HG03139 (cell line): ENCODE data around the gene GAL3ST2.
"Not testable (repeated sequence)": the region's sequence is repeated elsewhere in the genome, so short reads cannot be mapped to it uniquely, and the experiment has no call there.

Source experiments
- ATAC-seq: cut with Tn5 transposase; IDR thresholded peaks from one replicate; pipeline ENCODE4 v1.9.1; 2021; ENCODE audit not compliant: unreplicated experiment

Gene GAL3ST2

DNA sequence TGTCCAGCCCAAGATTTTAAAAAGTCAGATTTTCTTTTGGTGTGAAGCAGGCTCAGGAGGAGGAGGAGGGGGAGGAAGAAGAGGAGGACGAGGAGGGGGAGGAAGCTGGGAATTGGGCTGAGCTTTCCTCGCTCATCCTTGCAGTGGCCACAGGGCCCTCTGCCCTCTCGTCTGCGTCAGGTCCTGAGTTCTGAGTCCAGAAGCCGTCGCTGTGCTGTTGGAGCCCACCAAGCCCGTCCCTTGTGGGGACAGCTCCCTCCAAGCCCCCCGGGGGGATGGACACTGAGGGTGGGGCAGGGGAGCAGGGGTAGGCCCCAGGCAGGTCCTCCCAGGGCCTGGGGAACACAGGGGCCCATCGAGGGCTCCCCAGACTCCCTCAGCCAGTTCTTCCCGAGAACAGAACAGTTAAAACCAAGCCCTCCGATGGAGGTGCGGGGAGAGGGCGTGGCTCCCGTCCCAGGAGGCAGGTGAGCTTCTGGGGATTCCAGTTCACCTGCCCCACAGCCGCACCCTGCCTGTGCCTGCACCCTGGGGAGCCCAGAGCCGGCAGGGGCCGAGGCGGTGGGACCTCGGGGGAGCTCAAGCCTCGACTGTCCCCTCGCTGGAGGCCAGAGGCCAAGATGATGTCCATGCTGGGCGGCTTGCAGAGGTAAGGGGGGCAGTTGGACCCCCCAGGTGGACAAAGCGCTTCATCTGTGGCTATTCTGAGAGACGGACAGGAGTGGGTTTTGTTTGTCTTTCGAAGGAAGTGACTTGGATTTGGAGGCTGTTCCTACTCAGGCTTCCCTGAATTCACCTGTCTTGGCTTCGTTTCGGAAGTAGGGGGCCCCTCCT is at the start of gene GAL3ST2:
TSS of gene GAL3ST2 (plus strand) at position 487 of the 834 bp plus-strand sequence. CDS start at position 621, 134 bp downstream.
- no peak for ATAC-seq

DNA sequence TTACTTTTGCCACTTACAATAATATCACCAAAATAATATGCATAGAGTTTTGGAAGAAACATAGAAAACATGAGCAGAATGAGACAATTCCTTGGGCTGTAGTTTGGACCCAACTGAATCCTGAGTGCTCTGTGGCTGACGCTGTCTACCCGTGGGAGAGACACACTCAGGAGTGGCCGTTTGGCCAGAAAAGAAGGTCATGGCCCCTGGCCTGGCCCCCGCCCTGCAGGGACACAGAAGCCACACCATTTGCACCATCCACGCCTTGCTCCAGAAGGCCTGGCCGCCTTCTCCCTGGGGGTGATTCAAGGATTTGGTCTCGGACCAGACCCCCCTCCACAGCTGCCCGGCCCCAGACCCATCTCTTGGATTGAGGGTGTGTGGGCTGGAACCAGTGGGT is 48.6 kb upstream of the GAL3ST2 start:
- no peak for ATAC-seq

DNA sequence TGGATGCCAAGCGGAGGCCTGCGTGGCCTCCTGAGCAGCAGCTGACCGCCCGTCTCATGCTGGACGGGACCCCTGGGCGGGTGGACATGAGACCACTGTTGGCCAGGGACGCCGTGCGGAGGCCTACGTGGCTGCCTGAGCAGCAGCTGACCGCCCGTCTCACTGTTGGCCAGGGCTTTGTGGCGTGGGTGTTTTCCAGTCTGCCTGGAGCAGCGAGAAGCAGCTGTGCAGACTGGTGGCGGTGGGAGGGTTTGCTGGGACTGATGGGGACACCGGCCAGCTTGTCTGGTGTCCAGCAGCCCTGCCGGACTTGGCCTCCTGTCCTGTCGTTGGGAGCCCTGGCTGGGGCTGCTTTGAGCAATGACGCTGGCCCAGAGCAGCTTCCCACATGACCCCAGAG is 48.0 kb upstream of the GAL3ST2 start:
- ATAC-seq, result no peak

DNA sequence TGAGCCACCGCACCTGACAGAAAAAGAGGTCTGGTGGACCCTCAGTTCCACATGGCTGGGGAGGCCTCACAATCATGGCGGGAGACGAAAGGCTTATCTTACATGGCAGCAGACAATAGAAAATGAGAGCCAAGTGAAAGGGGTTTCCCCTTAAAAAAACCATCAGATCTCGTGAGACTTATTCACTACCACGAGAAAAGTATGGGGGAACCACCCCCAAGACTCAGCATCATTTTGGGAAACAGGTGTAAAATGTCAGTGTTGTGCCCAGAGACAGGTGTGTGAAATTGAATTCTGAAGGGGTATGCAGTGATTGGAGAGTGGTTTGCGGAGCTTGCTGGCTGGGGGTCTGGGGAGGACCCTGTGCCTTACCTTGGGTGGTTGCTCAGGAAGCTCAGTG is 46.8 kb upstream of the GAL3ST2 start:
- ATAC-seq, result no peak

DNA sequence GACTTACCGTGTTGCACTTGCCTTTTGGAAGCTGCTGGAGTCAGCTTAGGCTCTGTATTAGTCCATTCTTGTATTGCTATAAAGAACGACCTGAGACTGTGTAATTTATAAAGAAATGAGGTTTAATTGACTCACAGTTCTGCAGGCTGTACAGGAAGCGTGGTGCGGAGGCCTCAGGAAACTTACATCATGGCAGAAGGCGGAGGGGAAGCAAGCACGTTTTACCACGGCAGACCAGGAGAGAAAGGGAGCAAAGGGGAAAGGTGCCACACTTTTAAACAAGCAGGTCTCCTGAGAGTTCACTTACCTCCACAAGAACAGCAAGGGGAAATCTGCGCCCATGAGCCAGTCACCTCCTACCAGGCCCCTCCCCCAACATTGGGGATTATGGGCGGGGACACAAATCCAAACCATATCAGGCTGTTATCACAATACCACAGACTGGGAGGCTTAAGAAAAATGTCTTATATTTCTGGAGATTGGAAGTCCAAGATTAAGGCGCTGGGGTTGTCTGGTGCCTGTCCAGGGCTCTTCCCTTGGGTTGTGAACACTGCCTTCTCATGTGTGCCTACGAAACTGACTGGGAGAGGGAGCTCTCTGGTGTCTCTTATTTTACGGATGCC is 45.8 kb upstream of the GAL3ST2 start:
- no peak for ATAC-seq

DNA sequence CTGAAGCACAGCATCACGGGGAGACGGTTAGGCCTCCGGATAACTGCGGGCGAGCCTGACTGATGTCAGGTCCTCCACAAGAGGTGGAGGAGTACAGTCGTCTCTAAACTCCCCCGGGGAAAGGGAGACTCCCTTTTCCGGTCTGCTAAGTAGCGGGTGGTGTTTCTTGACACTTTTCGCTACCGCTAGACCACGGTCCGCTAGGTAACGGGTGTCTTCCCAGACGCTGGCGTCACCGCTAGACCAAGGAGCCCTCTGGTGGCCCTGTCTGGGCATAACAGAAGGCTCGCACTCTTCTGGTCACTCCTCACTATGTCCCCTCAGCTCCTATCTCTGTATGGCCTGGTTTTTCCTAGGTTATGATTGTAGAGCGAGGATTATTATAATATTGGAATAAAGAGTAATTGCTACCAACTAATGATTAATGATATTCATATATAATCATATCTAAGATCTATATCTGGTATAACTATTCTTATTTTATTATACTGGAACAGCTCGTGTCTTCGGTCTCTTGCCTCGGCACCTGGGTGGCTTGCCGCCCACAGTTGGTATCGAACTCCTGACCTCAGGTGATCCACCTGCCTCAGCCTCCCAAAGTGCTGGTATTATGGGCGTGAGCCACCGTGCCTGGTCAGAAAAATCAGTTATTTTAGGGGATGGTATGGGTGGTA is 44.0 kb upstream of the GAL3ST2 start:
- ATAC-seq, result not testable (repeated sequence)

DNA sequence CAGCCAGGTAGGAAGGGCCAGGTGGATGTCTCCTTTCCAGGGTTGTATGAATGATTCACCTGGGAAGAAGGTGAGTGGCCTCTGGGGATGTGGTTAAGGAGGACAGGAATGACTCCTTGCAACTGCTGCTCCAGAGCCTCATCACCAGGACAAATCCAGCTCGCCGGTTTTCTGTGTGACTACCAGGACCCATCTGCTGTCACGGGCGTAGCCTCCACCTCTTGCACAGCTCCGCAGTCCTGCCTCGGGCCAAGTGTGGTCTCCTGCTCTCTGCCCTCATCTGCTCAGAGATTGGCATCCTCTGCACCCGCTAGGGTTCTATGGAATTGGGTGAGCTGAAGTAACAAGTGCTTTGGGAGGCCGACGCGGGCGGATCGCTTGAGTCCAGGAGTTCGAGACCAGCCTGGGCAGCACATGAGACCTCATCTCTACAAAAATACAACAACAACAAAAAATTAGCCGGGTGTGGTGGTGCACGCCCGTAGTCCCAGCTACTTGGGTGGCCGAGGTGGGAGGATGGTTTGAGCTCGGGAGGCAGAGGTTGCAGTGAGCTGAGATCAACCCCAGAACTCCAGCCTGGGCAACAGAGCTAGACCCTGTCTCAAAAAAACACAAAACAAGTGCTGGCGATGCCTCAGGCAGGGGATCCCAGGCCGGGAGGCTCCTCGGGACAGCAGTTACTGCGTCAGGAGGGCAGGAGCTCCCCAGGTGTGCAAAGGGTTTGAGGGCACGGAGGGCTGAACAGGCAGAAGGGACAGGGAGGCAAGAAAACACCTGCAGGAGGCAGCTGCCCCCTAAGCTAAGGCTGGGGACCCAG is 43.0 kb upstream of the GAL3ST2 start:
- no peak for ATAC-seq

DNA sequence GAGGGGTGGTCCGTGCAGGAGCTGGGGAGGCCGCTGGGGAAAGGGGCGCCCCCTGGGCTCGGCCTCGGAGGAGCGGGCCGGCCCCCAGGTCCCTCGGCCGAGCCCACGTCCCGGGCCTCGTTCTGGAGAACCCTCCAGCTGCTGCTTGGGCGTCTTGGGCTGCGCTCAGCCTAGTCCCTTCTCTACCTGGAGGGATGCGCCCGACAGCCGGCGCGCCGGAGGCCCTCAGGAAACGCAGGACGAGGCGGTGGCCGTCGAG is 42.5 kb upstream of the GAL3ST2 start:
- peak; percentile 24 for ATAC-seq

DNA sequence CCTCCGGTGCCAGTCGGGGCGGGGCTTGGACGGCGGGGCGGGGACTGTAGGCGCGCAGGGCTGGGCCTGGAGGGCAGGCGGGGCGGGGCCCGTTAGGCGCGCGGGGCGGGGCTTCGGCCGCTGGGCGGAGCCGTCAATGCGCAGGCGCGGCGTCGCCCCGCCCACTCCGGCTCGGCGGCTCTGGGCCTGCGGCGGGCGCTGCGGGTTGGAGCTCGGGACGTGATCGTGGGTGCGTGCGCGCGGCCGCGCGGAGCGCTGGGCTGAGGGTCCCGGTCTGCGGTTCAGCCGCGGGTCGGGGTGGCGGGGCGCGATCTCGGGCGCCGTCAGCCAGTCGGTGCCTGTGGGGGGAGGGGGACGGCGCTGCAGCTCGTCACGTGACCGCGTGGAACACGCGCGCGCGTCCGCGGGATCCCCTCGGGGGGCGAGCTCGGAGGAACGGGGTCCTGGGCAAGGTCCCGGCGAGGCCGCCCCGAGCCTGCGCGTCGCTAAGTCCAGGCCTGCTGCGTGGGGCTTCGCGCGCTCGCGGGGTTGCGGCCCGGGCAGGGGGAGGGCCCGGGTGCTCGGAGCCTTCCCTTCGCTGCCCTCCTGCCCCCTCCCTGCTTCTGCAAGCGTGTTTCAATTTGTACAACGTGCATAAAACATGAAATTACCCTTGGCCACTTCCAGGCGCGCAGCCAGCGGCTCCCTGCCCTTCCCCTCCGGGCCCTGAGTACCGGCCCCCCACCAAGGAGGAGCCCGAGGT is 42.0 kb upstream of the GAL3ST2 start, which contains the start of gene D2HGDH:
TSS of gene D2HGDH (plus strand) at position 164 of the 742 bp plus-strand sequence. CDS start 595 bp downstream, outside the sequence.
- ATAC-seq, result peak; percentile 72

DNA sequence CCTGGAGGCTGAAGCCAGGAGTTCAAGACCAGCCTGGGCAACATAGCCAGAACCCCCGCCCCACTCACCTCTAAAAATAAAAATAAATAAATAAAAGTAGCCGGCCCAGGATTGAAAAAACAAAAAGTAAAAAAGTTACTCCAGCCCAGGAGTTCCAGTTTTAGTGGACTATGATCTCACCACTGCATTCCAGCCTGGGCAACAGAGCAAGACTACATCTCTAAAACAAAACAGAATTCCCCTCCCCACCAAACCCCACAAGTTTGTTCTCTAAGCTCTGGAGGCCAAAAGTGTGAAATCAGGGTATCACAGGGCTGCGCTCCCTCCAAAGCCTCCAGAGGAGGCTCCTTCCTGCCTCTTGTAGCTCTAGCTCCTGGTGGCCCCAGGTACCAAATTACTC is 40.5 kb upstream of the GAL3ST2 start:
- ATAC-seq, result no peak

DNA sequence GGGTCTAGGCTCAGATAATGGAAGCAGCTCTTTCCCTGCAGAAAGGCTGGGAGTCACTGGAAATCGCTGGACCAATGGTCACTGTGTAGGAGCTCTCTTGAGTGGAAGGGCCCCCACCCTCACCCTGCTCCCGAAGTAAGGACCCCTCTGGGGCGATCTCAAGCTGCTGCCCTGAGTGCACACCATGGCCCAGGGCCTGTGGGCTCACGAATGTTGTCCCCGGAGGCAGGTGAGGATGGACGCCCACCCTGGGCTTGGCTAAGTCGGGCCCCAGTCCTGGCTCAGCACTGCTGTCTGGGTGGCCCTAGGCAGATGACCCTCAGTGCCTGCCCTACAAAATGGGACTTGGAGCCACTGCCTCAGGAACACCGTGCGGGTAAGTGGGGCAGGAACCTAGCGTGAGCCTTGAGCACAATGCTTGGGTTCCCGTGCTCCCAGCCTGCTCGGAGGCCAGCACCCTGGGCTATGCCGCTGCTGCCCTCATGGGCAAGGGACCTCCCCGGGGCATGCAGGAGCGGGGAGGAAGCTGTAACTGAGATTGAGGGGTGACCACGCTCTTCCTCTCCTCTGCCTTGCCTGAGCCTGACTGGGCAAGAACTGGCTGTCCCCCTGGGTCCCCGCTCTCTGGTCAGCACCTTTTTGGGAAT is 38.5 kb upstream of the GAL3ST2 start:
- ATAC-seq, result no peak

DNA sequence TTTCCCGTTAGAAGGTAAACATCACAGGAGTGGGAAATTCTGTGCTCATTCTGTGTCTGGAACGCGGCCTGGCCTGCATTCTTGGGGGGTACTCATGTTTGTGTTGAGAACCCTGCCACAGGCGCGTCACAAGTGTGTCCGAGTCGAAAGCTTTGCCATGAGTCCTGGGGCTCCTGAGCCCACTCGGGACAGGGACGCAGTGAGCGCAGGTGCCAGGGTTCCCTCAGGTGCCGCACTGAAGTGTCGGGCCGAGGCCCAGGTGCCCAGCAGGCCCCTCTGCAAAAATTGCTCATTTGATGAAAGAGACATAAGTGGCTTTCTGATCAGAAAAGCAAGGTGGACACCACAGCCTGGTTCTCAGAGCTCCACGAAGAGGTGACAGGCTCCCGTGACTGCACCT is 37.4 kb upstream of the GAL3ST2 start:
- ATAC-seq, result no peak

DNA sequence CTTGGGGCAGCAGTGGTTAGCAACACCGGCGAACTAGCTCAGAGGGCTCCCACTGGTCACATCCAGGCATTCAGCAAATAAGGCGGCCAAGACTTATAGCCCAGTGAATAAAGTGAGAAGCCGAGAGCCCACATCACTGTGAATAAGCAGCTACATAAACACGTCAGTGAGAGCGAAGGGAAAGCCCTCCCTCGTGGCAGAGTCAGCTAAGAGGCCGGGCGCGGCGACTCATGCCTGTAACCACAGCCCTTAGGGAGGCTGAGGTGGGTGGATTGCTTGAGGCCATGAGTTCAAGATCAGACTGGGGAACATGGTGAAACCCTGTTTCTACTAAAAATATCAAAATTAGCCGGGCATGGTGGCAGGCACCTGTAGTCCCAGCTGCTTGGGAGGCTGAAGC is 37.0 kb upstream of the GAL3ST2 start:
- no peak for ATAC-seq

DNA sequence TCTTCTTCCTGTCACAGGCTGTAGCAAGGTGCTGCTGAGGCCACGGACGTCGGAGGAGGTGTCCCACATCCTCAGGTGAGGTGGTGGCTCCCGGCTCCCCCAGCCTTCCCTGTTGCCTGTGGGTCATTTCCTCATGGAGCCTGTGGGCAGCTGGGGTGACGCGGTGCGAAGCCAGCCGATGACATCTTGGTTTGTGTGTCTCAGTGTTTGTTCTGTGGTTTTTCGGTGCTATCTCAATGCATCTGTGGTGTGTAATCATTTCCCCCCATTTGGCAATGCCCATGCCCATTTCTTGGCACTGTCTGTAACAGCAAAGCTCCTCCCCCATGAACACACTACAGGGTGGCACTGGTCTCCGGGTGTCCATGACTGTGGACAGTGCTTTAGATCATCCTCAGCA is 35.6 kb upstream of the GAL3ST2 start:
- no peak for ATAC-seq

DNA sequence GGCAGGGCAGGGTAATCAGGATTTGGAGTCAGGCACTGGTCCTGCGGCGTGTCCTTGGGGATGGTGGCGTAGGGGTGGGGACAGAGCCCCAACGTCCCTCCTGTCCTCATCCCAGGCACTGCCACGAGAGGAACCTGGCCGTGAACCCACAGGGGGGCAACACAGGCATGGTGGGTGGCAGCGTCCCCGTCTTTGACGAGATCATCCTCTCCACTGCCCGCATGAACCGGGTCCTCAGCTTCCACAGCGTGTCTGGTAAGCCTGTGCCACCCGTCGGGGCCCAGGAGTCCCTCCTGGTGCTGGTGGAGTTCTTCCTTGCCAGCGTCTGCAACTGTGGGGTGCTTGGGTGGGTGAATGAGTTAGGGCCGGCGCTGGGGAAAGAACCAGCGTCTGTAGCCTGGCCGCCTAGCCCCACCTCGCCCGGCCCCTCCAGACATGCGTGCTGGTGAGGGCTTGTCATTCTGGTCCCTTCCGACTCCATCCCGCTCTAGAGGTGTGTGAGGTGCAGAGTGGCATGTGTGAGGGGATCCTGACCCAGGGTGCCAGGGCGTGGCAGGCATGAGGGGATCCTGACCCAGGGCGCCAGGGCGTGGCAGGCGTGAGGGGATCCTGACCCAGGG is 34.2 kb upstream of the GAL3ST2 start:
- ATAC-seq, result no peak

DNA sequence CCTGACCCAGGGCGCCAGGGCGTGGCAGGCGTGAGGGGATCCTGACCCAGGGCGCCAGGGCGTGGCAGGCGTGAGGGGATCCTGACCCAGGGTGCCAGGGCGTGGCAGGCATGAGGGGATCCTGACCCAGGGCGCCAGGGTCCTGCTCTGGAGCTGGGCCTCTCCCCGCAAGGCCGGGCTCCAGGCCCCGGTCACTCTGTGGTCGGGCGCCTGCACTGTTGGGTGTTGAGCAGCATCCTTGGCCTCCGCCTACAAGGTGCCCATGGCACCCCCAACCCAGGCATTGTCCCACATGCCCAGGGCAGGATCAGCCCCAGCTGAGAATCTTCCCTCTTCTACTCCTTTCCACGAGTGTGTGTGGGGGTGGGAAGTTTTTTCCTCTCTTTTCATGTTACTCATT is 33.6 kb upstream of the GAL3ST2 start:
- not testable (repeated sequence) for ATAC-seq

DNA sequence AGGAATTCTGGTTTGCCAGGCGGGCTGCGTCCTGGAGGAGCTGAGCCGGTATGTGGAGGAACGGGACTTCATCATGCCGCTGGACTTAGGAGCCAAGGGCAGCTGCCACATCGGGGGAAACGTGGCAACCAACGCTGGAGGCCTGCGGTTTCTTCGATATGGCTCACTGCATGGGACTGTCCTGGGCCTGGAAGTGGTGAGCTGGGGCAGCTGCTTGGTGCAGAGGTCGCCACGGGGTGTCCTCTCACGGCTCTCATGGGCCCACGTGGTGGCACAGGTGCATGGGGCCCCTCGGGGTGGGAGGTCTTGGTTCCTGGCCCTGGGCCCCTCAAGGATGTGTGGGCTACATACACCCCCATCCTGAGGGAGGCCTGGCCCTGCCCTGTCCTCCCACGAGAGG is 33.0 kb upstream of the GAL3ST2 start:
- no peak for ATAC-seq

DNA sequence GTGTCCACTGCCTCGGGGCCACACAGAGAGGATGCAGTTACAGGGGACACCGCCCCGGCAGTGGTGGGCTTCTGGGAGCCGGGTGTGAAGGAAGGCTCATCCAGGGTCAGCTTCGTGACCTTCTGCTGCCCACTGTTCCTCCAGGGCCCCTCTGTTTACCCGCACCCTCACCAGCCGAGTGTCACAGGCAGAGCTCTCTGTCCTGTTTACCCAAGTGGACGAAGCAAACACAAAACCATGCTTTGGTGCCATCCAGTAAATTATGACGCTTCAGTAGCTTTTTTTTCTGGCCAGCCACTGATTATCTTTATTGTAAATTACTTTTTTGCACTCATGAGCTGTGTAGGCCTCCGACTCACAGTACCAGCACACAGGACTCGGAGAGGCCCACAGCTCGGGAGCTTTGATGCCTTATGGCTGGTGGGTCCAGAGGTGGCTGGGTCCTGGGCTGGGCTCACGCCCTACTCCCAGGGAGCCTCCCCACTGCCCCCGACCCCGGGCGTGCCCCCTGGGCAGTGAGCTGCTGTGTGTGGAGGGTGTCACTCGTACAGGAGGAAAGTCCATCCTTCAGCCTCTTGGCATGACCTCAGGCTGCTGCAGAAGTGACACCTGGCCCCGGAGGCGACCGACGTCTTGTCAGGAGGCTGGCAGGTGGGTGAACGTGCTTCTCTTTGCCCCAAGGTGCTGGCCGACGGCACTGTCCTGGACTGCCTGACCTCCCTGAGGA is 32.4 kb upstream of the GAL3ST2 start:
- ATAC-seq, result no peak

DNA sequence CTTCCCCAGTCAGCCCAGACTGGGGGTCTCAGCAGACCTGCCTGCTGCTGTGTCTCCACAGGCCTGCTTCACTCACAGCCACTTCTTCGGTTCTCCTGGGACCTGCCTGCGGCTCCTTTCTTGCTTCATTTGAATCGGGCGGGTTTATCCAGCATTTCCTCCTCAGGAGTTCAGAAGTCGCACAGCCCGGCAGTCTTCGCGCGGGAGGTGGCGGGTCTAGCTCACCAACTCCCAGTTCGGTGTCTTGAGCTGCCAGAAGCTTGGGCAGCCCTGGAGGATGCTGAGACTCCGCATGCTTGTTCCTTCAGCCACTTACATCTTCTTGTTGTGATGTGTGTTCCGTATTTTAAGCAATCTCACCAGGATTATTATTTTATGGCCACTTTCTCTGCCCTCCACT is 31.3 kb upstream of the GAL3ST2 start:
- no peak for ATAC-seq
